Smooth muscle cell (in vitro differentiated cells): ENCODE data around the gene FAM210A. TPM values are rescaled to one million over a fixed set of nuclear protein-coding genes. Genes with fewer than 3 reads are reported as not detected.
"Not testable (repeated sequence)": the region's sequence is repeated elsewhere in the genome, so short reads cannot be mapped to it uniquely, and the experiment has no call there.

Experiments used
- DNase-seq: peaks from one replicate; lab custom pipeline; 2025; ENCODE audit not compliant: unreplicated experiment; lab: John Stamatoyannopoulos, UW
- H2AFZ ChIP-seq: fragments of 200-600 bp; sonication (generic); 2 replicates; pipeline ENCODE4 v1.6.0; 2016; ENCODE audit warnings: antibody characterized with exemption, low read depth, mild to moderate bottlenecking
- H3F3A ChIP-seq: fragments of 200-600 bp; sonication (generic); 2 replicates; pipeline ENCODE4 v1.6.0; 2017; ENCODE audit warnings: antibody characterized with exemption, low read depth
- H3K27ac ChIP-seq: fragments of 200-600 bp; sonication (generic); 2 replicates; pipeline ENCODE4 v1.5.1; 2016; ENCODE audit warnings: low read depth, mild to moderate bottlenecking
- H3K27me3 ChIP-seq: fragments of 200-600 bp; sonication (generic); 2 replicates; pipeline ENCODE4 v1.6.1; 2016; ENCODE audit warnings: low read depth, mild to moderate bottlenecking
- H3K36me3 ChIP-seq: fragments of 200-600 bp; sonication (generic); 2 replicates; pipeline ENCODE4 v1.5.1; 2016; ENCODE audit warnings: low read depth
- H3K4me1 ChIP-seq: fragments of 200-600 bp; sonication (generic); 2 replicates; pipeline ENCODE4 v1.5.1; 2016; ENCODE audit warnings: low read depth
- H3K4me2 ChIP-seq: fragments of 200-600 bp; sonication (generic); 2 replicates; pipeline ENCODE4 v1.6.0; 2016; ENCODE audit warnings: mild to moderate bottlenecking
- H3K4me3 ChIP-seq: fragments of 200-600 bp; sonication (generic); 2 replicates; pipeline ENCODE4 v1.5.1; 2016; ENCODE audit warnings: mild to moderate bottlenecking
- H3K79me2 ChIP-seq: fragments of 200-600 bp; sonication (generic); 2 replicates; pipeline ENCODE4 v1.6.0; 2016; ENCODE audit warnings: low read depth, mild to moderate bottlenecking
- H3K9ac ChIP-seq: fragments of 200-600 bp; sonication (generic); 2 replicates; pipeline ENCODE4 v1.6.0; 2016; ENCODE audit warnings: low read depth
- H3K9me3 ChIP-seq: fragments of 200-600 bp; sonication (generic); replicated peaks from 2 replicates; pipeline ENCODE4 v1.5.1; 2016; ENCODE audit warnings: low read depth
- H4K20me1 ChIP-seq: fragments of 200-600 bp; sonication (generic); 2 replicates; pipeline ENCODE4 v1.6.0; 2016; ENCODE audit warnings: low read depth
- WGBS: methylation state at CpG from one replicate; pipeline ENCODE4 v1.1.7; 2016; ENCODE audit warnings: low lambda C conversion rate; 5-methylcytosine and 5-hydroxymethylcytosine counted together
- polyA plus RNA-seq: library from polyadenylated mRNA; unstranded; fragments of >200 nt; fragmentation: Nextera tagmentation; extraction: Ambion mirVana; gene quantifications from 2 replicates; pipeline ENCODE4 v1.2.1, GENCODE V29; 2016
- total RNA-seq: library from RNA; depleted of rRNA; stranded (reverse); fragments of >200 nt; gene quantifications from 2 replicates; pipeline ENCODE4 v1.2.3, GENCODE V29; 2014
- TF ChIP-seq, protein P1 (sequence below): fragments of 200-600 bp; sonication (generic); IDR thresholded peaks from 2 replicates; pipeline ENCODE4 v1.5.1; 2017; ENCODE audit warnings: borderline replicate concordance, mild to moderate bottlenecking, antibody characterized with exemption; ENCODE audit not compliant: insufficient read depth, poor library complexity, severe bottlenecking

FAM210A gene
- total and polyA plus RNA-seq, 2 experiments from 2014 or later: 16.0 to 16.6 TPM

DNA sequence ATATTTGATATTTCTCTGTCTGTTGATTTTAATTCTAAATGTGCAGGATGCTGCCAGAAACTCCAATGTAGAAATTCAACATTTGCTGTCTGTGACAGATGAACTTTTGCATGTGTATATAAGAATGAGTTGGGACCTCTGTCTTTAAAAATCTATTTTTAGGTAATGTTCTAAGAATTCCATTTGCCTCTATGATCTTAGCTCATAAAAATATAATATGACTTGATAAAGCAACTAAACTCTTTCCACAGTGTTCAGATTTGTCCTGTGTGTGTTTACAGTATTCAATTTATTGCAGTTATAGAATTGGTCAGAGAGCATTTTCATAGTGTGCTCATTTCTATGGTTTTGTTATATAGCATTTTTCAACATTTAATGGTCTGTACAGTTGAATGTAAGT, 33.7 kb upstream of the FAM210A start:
- no peaks in the 10 kb centered on the region for H3F3A ChIP-seq
- no peaks in the 10 kb centered on the region for H3K9me3 ChIP-seq
- no peaks in the 10 kb centered on the region for H3K4me1 ChIP-seq
- H2AFZ ChIP-seq: no peak overlapping the region
- H3K79me2 ChIP-seq: no peaks in the 10 kb centered on the region
- no peak overlapping the region for H3K27ac ChIP-seq
- H3K4me2 ChIP-seq: no peak overlapping the region
- H3K4me3 ChIP-seq: no peak overlapping the region
- no peaks in the 10 kb centered on the region for H4K20me1 ChIP-seq
- peaks cover 22% of the 10 kb centered on the region for H3K36me3 ChIP-seq
- H3K9ac ChIP-seq: no peak overlapping the region
- DNase-seq: no peak
- TF ChIP-seq, protein P1, sequence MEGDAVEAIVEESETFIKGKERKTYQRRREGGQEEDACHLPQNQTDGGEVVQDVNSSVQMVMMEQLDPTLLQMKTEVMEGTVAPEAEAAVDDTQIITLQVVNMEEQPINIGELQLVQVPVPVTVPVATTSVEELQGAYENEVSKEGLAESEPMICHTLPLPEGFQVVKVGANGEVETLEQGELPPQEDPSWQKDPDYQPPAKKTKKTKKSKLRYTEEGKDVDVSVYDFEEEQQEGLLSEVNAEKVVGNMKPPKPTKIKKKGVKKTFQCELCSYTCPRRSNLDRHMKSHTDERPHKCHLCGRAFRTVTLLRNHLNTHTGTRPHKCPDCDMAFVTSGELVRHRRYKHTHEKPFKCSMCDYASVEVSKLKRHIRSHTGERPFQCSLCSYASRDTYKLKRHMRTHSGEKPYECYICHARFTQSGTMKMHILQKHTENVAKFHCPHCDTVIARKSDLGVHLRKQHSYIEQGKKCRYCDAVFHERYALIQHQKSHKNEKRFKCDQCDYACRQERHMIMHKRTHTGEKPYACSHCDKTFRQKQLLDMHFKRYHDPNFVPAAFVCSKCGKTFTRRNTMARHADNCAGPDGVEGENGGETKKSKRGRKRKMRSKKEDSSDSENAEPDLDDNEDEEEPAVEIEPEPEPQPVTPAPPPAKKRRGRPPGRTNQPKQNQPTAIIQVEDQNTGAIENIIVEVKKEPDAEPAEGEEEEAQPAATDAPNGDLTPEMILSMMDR: no peak
- H3K27me3 ChIP-seq: no peaks in the 10 kb centered on the region

DNA sequence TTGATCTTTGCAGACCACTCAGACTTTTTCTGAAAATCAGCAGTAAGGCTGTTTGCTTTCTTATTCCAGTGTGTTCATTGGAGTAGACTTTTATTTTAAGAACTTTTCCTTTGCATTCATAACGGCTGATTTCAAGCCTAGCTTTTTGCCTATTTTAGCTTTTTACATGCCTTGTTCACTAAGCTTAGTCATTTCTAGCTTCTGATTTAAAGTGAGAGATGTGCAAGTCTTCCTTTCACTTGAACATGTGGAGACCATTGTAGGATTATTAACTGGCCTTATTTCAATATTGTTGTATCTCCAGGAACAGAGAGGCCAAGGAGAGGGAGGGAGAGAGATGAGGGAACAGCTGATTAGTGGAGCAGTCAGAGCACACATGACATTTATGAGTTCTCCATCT, 32.3 kb upstream of the FAM210A start:
- Histone ChIP-seq H3K9ac (no peak overlapping the region), H3K27ac (no peak overlapping the region), H3K36me3 (peaks cover 25% of the 10 kb centered on the region), H3F3A (no peaks in the 10 kb centered on the region), H3K4me3 (no peak overlapping the region), H4K20me1 (no peaks in the 10 kb centered on the region), H3K4me2 (no peak overlapping the region), H3K9me3 (no peaks in the 10 kb centered on the region), H3K4me1 (no peaks in the 10 kb centered on the region), H3K27me3 (no peaks in the 10 kb centered on the region), H2AFZ (no peak overlapping the region), H3K79me2 (no peaks in the 10 kb centered on the region)
- DNase-seq: no peak
- TF ChIP-seq, protein P1: no peak
- 100% methylated on average over 1 of the region's 1 CpG for WGBS

DNA sequence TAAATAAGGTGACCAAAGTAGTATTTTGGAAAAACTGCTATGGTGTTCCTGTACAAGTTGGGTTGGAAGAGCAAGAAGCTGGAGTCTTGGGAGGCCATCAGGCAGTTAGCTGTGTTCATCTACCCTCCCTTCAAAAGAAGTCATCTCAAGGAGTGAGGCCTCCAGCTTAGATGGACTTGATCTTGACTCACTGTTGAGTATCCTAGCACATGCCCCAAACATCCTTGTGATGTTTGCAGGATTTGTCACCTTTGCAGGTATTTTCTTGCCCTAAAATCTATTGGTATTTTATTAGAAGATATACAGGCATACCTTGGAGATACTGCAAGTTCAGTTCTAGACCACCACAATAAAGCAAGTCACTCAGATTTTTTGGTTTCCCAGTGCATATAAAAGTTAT, 30.3 kb upstream of the FAM210A start:
- TF ChIP-seq, protein P1: no peak
- DNase-seq: no peak
- no peak overlapping the region for H3K9ac ChIP-seq
- H3K27me3 ChIP-seq: no peaks in the 10 kb centered on the region
- no peaks in the 10 kb centered on the region for H3K4me1 ChIP-seq
- no peak overlapping the region for H3K27ac ChIP-seq
- H3K36me3 ChIP-seq: peaks cover 39% of the 10 kb centered on the region
- H3F3A ChIP-seq: no peaks in the 10 kb centered on the region
- H4K20me1 ChIP-seq: no peaks in the 10 kb centered on the region
- H3K4me3 ChIP-seq: no peak overlapping the region
- H3K9me3 ChIP-seq: no peaks in the 10 kb centered on the region
- H3K79me2 ChIP-seq: no peaks in the 10 kb centered on the region
- H3K4me2 ChIP-seq: no peak overlapping the region
- H2AFZ ChIP-seq: no peak overlapping the region

DNA sequence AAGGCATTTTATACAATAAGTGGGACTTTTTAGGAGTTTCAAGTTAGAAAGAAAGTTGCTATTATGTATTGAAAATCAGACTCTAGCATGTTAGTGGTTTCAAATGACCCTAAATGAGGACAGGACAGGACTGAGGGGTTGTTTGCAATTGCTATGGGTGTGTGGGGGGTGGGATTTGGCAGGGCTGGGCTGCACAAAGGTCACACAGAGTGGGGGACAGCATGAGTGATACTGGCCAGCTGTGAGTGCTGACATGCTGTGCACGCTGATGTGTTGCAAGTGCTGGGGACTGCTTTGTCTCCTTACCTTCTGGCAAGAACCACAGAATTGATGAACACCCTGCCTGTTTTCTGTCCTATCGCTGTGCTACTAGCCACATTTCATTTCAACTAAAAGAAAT, 29.9 kb upstream of the FAM210A start:
- WGBS: 92% methylated on average over 2 of the region's 2 CpGs
- H3K79me2 ChIP-seq: no peaks in the 10 kb centered on the region

DNA sequence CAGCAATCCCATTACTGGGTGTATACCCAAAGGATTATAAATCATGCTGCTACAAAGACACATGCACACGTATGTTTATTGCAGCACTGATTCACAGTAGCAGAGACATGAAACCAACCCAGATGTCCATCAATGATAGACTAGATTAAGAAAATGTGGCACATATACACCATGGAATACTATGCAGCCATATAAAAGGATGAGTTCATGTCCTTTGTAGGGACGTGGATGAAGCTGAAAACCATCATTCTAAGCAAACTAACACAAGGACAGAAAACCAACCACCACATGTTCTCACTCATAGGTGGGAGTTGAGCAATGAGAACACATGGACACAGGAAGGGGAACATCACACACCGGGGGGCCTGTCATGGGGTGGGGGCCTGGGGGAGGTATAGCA, 25.2 kb upstream of the FAM210A start:
- not testable (repeated sequence) for H3K9me3 ChIP-seq, H3K9ac ChIP-seq, H3K4me3 ChIP-seq, H3K4me2 ChIP-seq, H3K27ac ChIP-seq, H3K27me3 ChIP-seq, H3F3A ChIP-seq, H4K20me1 ChIP-seq, H3K79me2 ChIP-seq, DNase-seq, H2AFZ ChIP-seq, H3K4me1 ChIP-seq
- 96% methylated on average over 3 of the region's 3 CpGs for WGBS
- H3K36me3 ChIP-seq: peaks cover 34% of the 10 kb centered on the region

More for the DNA sequence above, 29.9 kb upstream of the FAM210A start:
- Histone ChIP-seq H3K9ac (no peak overlapping the region), H3K9me3 (no peaks in the 10 kb centered on the region), H3K36me3 (peaks cover 39% of the 10 kb centered on the region), H2AFZ (no peak overlapping the region), H3K4me2 (no peak overlapping the region), H3K4me1 (no peaks in the 10 kb centered on the region), H3K27me3 (no peaks in the 10 kb centered on the region), H4K20me1 (no peaks in the 10 kb centered on the region), H3F3A (no peaks in the 10 kb centered on the region), H3K27ac (no peak overlapping the region), H3K4me3 (no peak overlapping the region)
- no peak for DNase-seq
- TF ChIP-seq, protein P1: no peak
